Measurements from ENCODE around the gene FAM83B.

Gene FAM83B

DNA sequence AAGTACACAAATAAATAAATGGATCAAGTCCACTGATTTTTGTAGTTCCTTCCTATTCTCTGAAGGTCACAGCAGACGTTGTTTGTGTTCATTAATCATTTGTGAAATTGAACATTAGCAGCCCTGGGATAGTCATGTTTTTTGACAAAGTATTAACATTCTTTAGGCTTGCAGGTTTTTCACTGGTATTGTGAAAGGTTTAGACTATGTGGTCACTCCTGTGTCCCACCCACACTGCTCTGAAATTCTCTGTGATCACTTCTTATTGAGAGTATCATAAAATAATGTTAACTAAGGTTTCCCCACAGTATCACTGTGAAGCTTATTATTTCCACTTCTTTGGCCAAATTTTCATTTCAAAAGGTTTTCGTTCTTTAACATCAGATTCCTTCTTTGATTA lies 3.5 kb downstream of the FAM83B start:
- Histone ChIP-seq H2AFZ (ENCODE audit: low read depth) (no peak overlapping the region), H3K9ac (no peak overlapping the region), H3K79me2 (ENCODE audit: insufficient read depth, low read depth) (no peaks in the 10 kb centered on the region), H3K4me3 (IDR thresholded peaks at IDR 0.05; ENCODE audit: insufficient read depth, low read depth, low read length) (no peak overlapping the region), H3K4me1 (ENCODE audit: low read depth, poor library complexity, severe bottlenecking) (peaks cover 15% of the 10 kb centered on the region), H4K20me1 (ENCODE audit: insufficient read depth) (no peaks in the 10 kb centered on the region), H3K27me3 (ENCODE audit: insufficient read depth, low read depth) (no peaks in the 10 kb centered on the region), H3K27ac (no peak overlapping the region), H3K4me2 (no peak overlapping the region), H3K36me3 (ENCODE audit: insufficient read depth) (no peaks in the 10 kb centered on the region)
- TF ChIP-seq, protein P1, sequence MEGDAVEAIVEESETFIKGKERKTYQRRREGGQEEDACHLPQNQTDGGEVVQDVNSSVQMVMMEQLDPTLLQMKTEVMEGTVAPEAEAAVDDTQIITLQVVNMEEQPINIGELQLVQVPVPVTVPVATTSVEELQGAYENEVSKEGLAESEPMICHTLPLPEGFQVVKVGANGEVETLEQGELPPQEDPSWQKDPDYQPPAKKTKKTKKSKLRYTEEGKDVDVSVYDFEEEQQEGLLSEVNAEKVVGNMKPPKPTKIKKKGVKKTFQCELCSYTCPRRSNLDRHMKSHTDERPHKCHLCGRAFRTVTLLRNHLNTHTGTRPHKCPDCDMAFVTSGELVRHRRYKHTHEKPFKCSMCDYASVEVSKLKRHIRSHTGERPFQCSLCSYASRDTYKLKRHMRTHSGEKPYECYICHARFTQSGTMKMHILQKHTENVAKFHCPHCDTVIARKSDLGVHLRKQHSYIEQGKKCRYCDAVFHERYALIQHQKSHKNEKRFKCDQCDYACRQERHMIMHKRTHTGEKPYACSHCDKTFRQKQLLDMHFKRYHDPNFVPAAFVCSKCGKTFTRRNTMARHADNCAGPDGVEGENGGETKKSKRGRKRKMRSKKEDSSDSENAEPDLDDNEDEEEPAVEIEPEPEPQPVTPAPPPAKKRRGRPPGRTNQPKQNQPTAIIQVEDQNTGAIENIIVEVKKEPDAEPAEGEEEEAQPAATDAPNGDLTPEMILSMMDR (conservative IDR thresholded peaks at IDR 0.05; ENCODE audit: low read depth, low read length) = no peak

DNA sequence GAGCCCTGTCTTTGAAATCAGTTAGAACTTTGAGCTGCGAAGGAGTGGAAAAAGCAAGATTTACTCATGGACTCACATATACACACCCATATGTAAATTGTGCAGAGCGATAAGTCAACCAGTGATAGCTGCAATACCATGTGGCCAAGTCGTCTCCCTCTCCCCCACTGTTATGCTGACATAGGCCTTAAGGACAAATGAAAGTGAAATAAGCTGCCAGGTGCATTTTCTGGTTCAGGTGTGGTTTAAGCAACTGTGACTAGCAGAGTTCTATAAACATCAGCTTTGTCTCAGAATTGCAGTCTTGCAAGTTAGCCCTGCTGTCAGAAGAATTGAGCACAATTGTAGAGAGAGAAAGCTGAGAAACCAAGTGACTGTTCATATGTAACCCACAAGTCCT lies 9.6 kb downstream of the FAM83B start:
- Histone ChIP-seq H3K4me2 (peak overlapping the region; percentile 88), H3K27me3 (ENCODE audit: insufficient read depth, low read depth) (no peaks in the 10 kb centered on the region), H2AFZ (ENCODE audit: low read depth) (peak overlapping the region; percentile 45; the same call in 1 of the 2 replicates), H3K27ac (peak overlapping the region; percentile 97), H3K79me2 (ENCODE audit: insufficient read depth, low read depth) (no peaks in the 10 kb centered on the region), H3K36me3 (ENCODE audit: insufficient read depth) (no peaks in the 10 kb centered on the region), H3K9ac (peak overlapping the region; percentile 63), H3K4me1 (ENCODE audit: low read depth, poor library complexity, severe bottlenecking) (peaks cover 68% of the 10 kb centered on the region), H3K4me3 (IDR thresholded peaks at IDR 0.05; ENCODE audit: insufficient read depth, low read depth, low read length) (no peak overlapping the region), H4K20me1 (ENCODE audit: insufficient read depth) (no peaks in the 10 kb centered on the region)
- TF ChIP-seq, protein P1 (conservative IDR thresholded peaks at IDR 0.05; ENCODE audit: low read depth, low read length) = no peak

DNA sequence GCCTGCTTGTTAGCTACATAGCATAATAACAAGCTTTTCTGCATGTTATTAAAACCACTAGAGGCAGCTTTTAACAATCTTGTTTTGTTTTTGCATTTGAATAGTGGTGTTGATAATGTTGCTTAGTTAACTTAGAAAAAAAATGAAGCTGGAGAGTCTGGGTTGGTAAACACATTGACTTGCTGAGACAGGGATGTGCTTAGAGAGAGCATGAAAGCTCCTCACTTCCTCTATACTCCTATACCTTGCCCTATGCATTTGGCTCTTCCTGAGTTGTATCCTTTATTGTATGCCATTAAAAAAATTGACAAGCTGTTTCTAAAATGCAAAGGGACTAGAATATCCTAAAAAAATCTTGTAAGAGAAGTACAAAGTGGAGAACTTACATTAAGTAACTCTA lies 13.6 kb downstream of the FAM83B start:
- TF ChIP-seq, protein P1 (conservative IDR thresholded peaks at IDR 0.05; ENCODE audit: low read depth, low read length) = no peak
- H3K4me2 ChIP-seq = no peak overlapping the region
- H3K27ac ChIP-seq = no peak overlapping the region
- no peaks in the 10 kb centered on the region for H3K36me3 ChIP-seq (ENCODE audit: insufficient read depth)
- no peak overlapping the region for H2AFZ ChIP-seq (ENCODE audit: low read depth)
- H3K4me3 ChIP-seq (IDR thresholded peaks at IDR 0.05; ENCODE audit: insufficient read depth, low read depth, low read length) = no peak overlapping the region
- H3K4me1 ChIP-seq (ENCODE audit: low read depth, poor library complexity, severe bottlenecking) = peaks cover 57% of the 10 kb centered on the region
- no peaks in the 10 kb centered on the region for H4K20me1 ChIP-seq (ENCODE audit: insufficient read depth)
- H3K27me3 ChIP-seq (ENCODE audit: insufficient read depth, low read depth) = no peaks in the 10 kb centered on the region
- no peak overlapping the region for H3K9ac ChIP-seq
- no peaks in the 10 kb centered on the region for H3K79me2 ChIP-seq (ENCODE audit: insufficient read depth, low read depth)

DNA sequence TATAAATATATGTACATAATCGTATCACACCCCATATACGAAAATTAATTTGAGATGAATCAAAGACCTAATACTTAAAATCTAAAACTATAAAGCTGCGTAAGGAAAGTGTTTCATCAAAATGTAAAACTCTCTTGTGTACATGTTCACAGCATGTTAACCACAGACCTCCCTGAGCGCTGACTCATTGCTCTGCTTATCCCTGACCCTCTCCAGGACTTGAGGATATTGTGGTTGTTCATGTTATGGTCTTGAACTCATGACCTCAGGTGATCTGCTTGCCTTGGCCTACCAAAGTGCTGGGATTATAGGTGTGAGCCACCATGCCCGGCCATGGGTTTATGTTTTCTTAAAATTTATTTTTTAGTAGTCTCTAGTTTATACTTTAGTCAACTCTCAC lies 14.2 kb downstream of the FAM83B start:
- 0 out of 2 replicates have a peak overlapping the region, but pooled peaks have one; percentile 8 for H3K4me2 ChIP-seq
- no peaks in the 10 kb centered on the region for H4K20me1 ChIP-seq (ENCODE audit: insufficient read depth)
- no peaks in the 10 kb centered on the region for H3K27me3 ChIP-seq (ENCODE audit: insufficient read depth, low read depth)
- no peaks in the 10 kb centered on the region for H3K79me2 ChIP-seq (ENCODE audit: insufficient read depth, low read depth)
- TF ChIP-seq, protein P1 (conservative IDR thresholded peaks at IDR 0.05; ENCODE audit: low read depth, low read length) = no peak
- H3K36me3 ChIP-seq (ENCODE audit: insufficient read depth) = no peaks in the 10 kb centered on the region
- no peak overlapping the region for H3K9ac ChIP-seq
- no peak overlapping the region for H3K27ac ChIP-seq
- H3K4me3 ChIP-seq (IDR thresholded peaks at IDR 0.05; ENCODE audit: insufficient read depth, low read depth, low read length) = no peak overlapping the region
- H3K4me1 ChIP-seq (ENCODE audit: low read depth, poor library complexity, severe bottlenecking) = peaks cover 51% of the 10 kb centered on the region
- no peak overlapping the region for H2AFZ ChIP-seq (ENCODE audit: low read depth)

Measured in KMS-11 (cell line).